Loucy (cell line): Measurements from ENCODE around the gene PDE4D.

ENCODE experiments used
- H2AFZ ChIP-seq: fragments of 200-600 bp; sonication (generic); 2 replicates; pipeline ENCODE4 v1.6.0; 2016; ENCODE audit warnings: antibody characterized with exemption, mild to moderate bottlenecking, low read length, moderate library complexity
- H3F3A ChIP-seq: fragments of 200-600 bp; 2 replicates; pipeline ENCODE4 v1.6.0; 2016; ENCODE audit warnings: antibody characterized with exemption, low read depth, mild to moderate bottlenecking
- H3K27me3 ChIP-seq: fragments of 200-600 bp; sonication (generic); 2 replicates; pipeline ENCODE4 v1.6.1; 2014; ENCODE audit warnings: low read length, mild to moderate bottlenecking; ENCODE audit not compliant: insufficient read depth, poor library complexity, severe bottlenecking
- H3K36me3 ChIP-seq: fragments of 200-600 bp; sonication (generic); 2 replicates; pipeline ENCODE4 v1.6.1; 2016; ENCODE audit warnings: low read length; ENCODE audit not compliant: insufficient read depth
- H3K4me1 ChIP-seq: fragments of 200-600 bp; sonication (generic); 2 replicates; pipeline ENCODE4 v1.5.1; 2014; ENCODE audit warnings: low read length, mild to moderate bottlenecking; ENCODE audit not compliant: insufficient read depth, poor library complexity, severe bottlenecking
- H3K4me2 ChIP-seq: fragments of 200-600 bp; sonication (generic); 2 replicates; pipeline ENCODE4 v1.6.0; 2014; ENCODE audit warnings: antibody characterized with exemption, low read length, low read depth, mild to moderate bottlenecking; ENCODE audit not compliant: poor library complexity, severe bottlenecking
- H3K4me3 ChIP-seq: fragments of 200-600 bp; sonication (generic); 2 replicates; pipeline ENCODE4 v1.5.1; 2014; ENCODE audit warnings: low read length, mild to moderate bottlenecking, mixed read lengths; ENCODE audit not compliant: poor library complexity, severe bottlenecking
- H3K79me2 ChIP-seq: fragments of 200-600 bp; sonication (generic); 2 replicates; pipeline ENCODE4 v1.6.1; 2014; ENCODE audit warnings: low read length; ENCODE audit not compliant: insufficient read depth
- H3K9ac ChIP-seq: fragments of 200-600 bp; sonication (generic); 2 replicates; pipeline ENCODE4 v1.6.0; 2014; ENCODE audit warnings: mild to moderate bottlenecking, low read depth, low read length, moderate library complexity; ENCODE audit not compliant: poor library complexity, severe bottlenecking
- H3K9me2 ChIP-seq: fragments of 200-600 bp; sonication (generic); replicated peaks from 2 replicates; pipeline ENCODE4 v1.6.1; 2016; ENCODE audit warnings: low read depth, low read length, mixed read lengths
- H3K9me3 ChIP-seq: fragments of 200-600 bp; sonication (generic); 2 replicates; pipeline ENCODE4 v1.6.1; 2014; ENCODE audit warnings: mild to moderate bottlenecking, antibody characterized with exemption, low read length, low read depth; ENCODE audit not compliant: insufficient read depth
- H4K20me1 ChIP-seq: fragments of 200-600 bp; sonication (generic); 2 replicates; pipeline ENCODE4 v1.6.0; 2014; ENCODE audit warnings: antibody characterized with exemption, low read length, mild to moderate bottlenecking; ENCODE audit not compliant: insufficient read depth, poor library complexity, severe bottlenecking
- CTCF ChIP-seq: fragments of 200-600 bp; sonication (generic); conservative IDR thresholded peaks from 2 replicates; pipeline ENCODE4 v1.5.1; 2014; ENCODE audit warnings: mild to moderate bottlenecking, antibody characterized with exemption, low read length
- EZH2phosphoT487 ChIP-seq: fragments of 200-600 bp; IDR thresholded peaks from 2 replicates; pipeline ENCODE4 v1.6.1; 2018; ENCODE audit warnings: antibody characterized with exemption, mild to moderate bottlenecking, moderate library complexity, borderline replicate concordance

Gene PDE4D

GRCh38 chr5:59097116-59097515 lies 796.4 kb downstream of the PDE4D start:
- no peak overlapping the region for H3K4me3 ChIP-seq
- no peaks in the 10 kb centered on the region for H3K9me2 ChIP-seq
- H3K9ac ChIP-seq = no peak overlapping the region
- H3K36me3 ChIP-seq = no peaks in the 10 kb centered on the region
- H3K9me3 ChIP-seq = no peaks in the 10 kb centered on the region
- H3K79me2 ChIP-seq = no peaks in the 10 kb centered on the region
- no peak for TF ChIP-seq EZH2phosphoT487
- TF ChIP-seq CTCF = no peak
- peaks cover 19% of the 10 kb centered on the region for H3K4me1 ChIP-seq
- H2AFZ ChIP-seq = no peak overlapping the region
- no peak overlapping the region for H3K4me2 ChIP-seq
- 0 out of 2 replicates have a peak, but pooled peaks cover 13% of the 10 kb centered on the region for H3F3A ChIP-seq
- H3K27me3 ChIP-seq = no peaks in the 10 kb centered on the region
- H4K20me1 ChIP-seq = no peaks in the 10 kb centered on the region

- Histone ChIP-seq H3K4me1 (peaks cover 19% of the 10 kb centered on the region), H2AFZ (no peak overlapping the region), H3K9me2 (no peaks in the 10 kb centered on the region), H3K4me3 (no peak overlapping the region), H3K79me2 (no peaks in the 10 kb centered on the region), H3F3A (0 out of 2 replicates have a peak, but pooled peaks cover 13% of the 10 kb centered on the region), H3K9ac (no peak overlapping the region), H3K9me3 (no peaks in the 10 kb centered on the region), H3K36me3 (no peaks in the 10 kb centered on the region), H3K27me3 (no peaks in the 10 kb centered on the region), H4K20me1 (no peaks in the 10 kb centered on the region), H3K4me2 (no peak overlapping the region)
- TF ChIP-seq EZH2phosphoT487 = no peak
- no peak for TF ChIP-seq CTCF
Observed at GRCh38 chr5:59095480-59095879, 798.0 kb downstream of the PDE4D start.

GRCh38 chr5:59094864-59095263 lies 798.7 kb downstream of the PDE4D start:
- TF ChIP-seq CTCF (no peak), EZH2phosphoT487 (no peak)
- no peaks in the 10 kb centered on the region for H3K36me3 ChIP-seq
- no peaks in the 10 kb centered on the region for H4K20me1 ChIP-seq
- no peak overlapping the region for H3K4me3 ChIP-seq
- H3K4me2 ChIP-seq = no peak overlapping the region
- no peaks in the 10 kb centered on the region for H3K9me3 ChIP-seq
- no peaks in the 10 kb centered on the region for H3K79me2 ChIP-seq
- no peaks in the 10 kb centered on the region for H3K9me2 ChIP-seq
- no peaks in the 10 kb centered on the region for H3K27me3 ChIP-seq
- 0 out of 2 replicates have a peak, but pooled peaks cover 9% of the 10 kb centered on the region for H3F3A ChIP-seq
- H3K9ac ChIP-seq = no peak overlapping the region
- no peak overlapping the region for H2AFZ ChIP-seq
- peaks cover 19% of the 10 kb centered on the region for H3K4me1 ChIP-seq
